K562 (cell line): ENCODE results near the gene THADA. TPM values are rescaled to one million over a fixed set of nuclear protein-coding genes. Genes with fewer than 3 reads are reported as not detected.

Experiments
- ATAC-seq: fragments of 200-7000 bp; cut with Tn5 transposase; 3 replicates; pipeline ENCODE4 v1.9.1; 2020; ENCODE audit warnings: moderate library complexity
- BruUV-seq: library from RNA; stranded (reverse); fragments of 400-500 nt; replicated peaks from 2 replicates; lab custom pipeline; 2021; lab: Mats Ljungman, UMichigan
- CTCF ChIA-PET: fragments of 300-600 bp; formaldehyde crosslinking; extraction: SDS; loops from one replicate; lab custom pipeline; 2021; ENCODE audit warnings: low intra/inter-chr PET ratio; lab: Yijun Ruan, JAX
- POLR2A ChIA-PET: fragments of 300-600, 350-650 bp; sonication (Branson Sonifier 250); formaldehyde crosslinking; extraction: SDS; loops from one replicate; lab custom pipeline; 2021; ENCODE audit warnings: antibody characterized with exemption, inconsistent platforms; lab: Yijun Ruan, JAX
- DNase-seq, 4 experiments: peaks; one replicate each; pipeline versions ENCODE4 v3.0.0 to v3.0.0-alpha.2; 2011 to 2018; ENCODE audit warnings: low spot score in 3 of 4, mixed read lengths in 3 of 4; ENCODE audit errors: extremely low read depth in 1 of 4
- FAIRE-seq: peaks from 2 replicates; lab custom pipeline; 2011; peaks lifted over from hg19 to GRCh38; lab: Jason Lieb, UNC
- H2AFZ ChIP-seq: 2 replicates; pipeline ENCODE4 v1.6.0; 2011; ENCODE audit warnings: low read depth, low read length, control low read depth, inconsistent platforms
- H3K27ac ChIP-seq: fragments of 200-600 bp; 3 replicates; pipeline ENCODE4 v1.8.0; 2011; ENCODE audit warnings: low read depth, mild to moderate bottlenecking, control low read depth, inconsistent platforms, low read length, moderate library complexity, mixed read lengths; ENCODE audit errors: extremely low read depth
- H3K27me3 ChIP-seq, 2 experiments: fragments of 300-600 bp in 1 of 2; 2 replicates in 1 of 2; 3 replicates in 1 of 2; pipeline versions ENCODE4 v1.6.0 to v1.8.0; 2011; ENCODE audit warnings: inconsistent platforms in 2 of 2, low read length in 2 of 2, mild to moderate bottlenecking in 1 of 2, mixed read lengths in 1 of 2, moderate library complexity in 1 of 2; ENCODE audit not compliant: control insufficient read depth in 2 of 2, insufficient read depth in 2 of 2
- H3K36me3 ChIP-seq: fragments of 300-600 bp; 3 replicates; pipeline ENCODE4 v1.8.0; 2011; ENCODE audit warnings: mild to moderate bottlenecking, low read length, inconsistent platforms; ENCODE audit not compliant: control insufficient read depth, insufficient read depth
- H3K4me1 ChIP-seq, 2 experiments: fragments of 200-600 bp in 1 of 2; replicated peaks in 1 of 2; 2 replicates in 1 of 2; 3 replicates in 1 of 2; pipeline versions ENCODE4 v1.5.1 to v1.8.0; 2011; ENCODE audit warnings: inconsistent platforms in 2 of 2, low read length in 2 of 2, mild to moderate bottlenecking in 1 of 2, mixed read lengths in 1 of 2, moderate library complexity in 1 of 2; ENCODE audit not compliant: control insufficient read depth in 2 of 2, insufficient read depth in 2 of 2
- H3K4me2 ChIP-seq: 2 replicates; pipeline ENCODE4 v1.6.1; 2011; ENCODE audit warnings: low read length, control low read depth, inconsistent platforms, mixed read lengths; ENCODE audit not compliant: insufficient read depth
- H3K4me3 ChIP-seq: fragments of 200-600 bp; sonication (generic), shearing (Covaris generic); 2 replicates; pipeline ENCODE4 v1.5.1; 2016; ENCODE audit warnings: control low read depth, inconsistent platforms
- H3K79me2 ChIP-seq: fragments of 200-600 bp; 3 replicates; pipeline ENCODE4 v1.8.0; 2011; ENCODE audit warnings: low read length, inconsistent platforms; ENCODE audit not compliant: control insufficient read depth, insufficient read depth
- H3K9ac ChIP-seq, 2 experiments: 2 replicates each; pipeline versions ENCODE4 v1.6.0 to v1.6.1; 2011; ENCODE audit warnings: low read depth in 2 of 2, low read length in 2 of 2, control low read depth in 1 of 2, inconsistent platforms in 1 of 2, mild to moderate bottlenecking in 1 of 2, mixed read lengths in 1 of 2; ENCODE audit not compliant: insufficient read depth in 1 of 2
- H3K9me1 ChIP-seq: one replicate; pipeline ENCODE4 v1.6.0; 2011; ENCODE audit warnings: inconsistent platforms, mild to moderate bottlenecking, low read length, moderate library complexity; ENCODE audit not compliant: control insufficient read depth, insufficient read depth
- H3K9me3 ChIP-seq: replicated peaks from 2 replicates; pipeline ENCODE4 v1.5.1; 2011; ENCODE audit warnings: low read depth, low read length, inconsistent platforms; ENCODE audit not compliant: control insufficient read depth, insufficient read depth
- H4K20me1 ChIP-seq: replicated peaks from 2 replicates; pipeline ENCODE4 v1.6.1; 2011; ENCODE audit warnings: low read length, inconsistent platforms, mixed read lengths; ENCODE audit not compliant: control insufficient read depth, insufficient read depth
- ATF1 ChIP-seq, 2 experiments: fragments of 450-650 bp in 1 of 2; IDR thresholded peaks; 2 replicates each; pipeline ENCODE4 v1.6.1; 2016; ENCODE audit warnings: missing compliant biosample characterization in 1 of 2, missing genetic modification characterization in 1 of 2
- CBX2 ChIP-seq: fragments of 200-600 bp; sonication (generic); IDR thresholded peaks from one replicate; pipeline ENCODE4 v1.6.1; 2012; ENCODE audit warnings: mild to moderate bottlenecking, low read length, inconsistent platforms; ENCODE audit not compliant: insufficient read depth, poor library complexity, severe bottlenecking
- CEBPG ChIP-seq, 3 experiments: fragments of 200-800 bp in 1 of 3; sonication (Bioruptor generic) in 1 of 3; sonication (generic) in 1 of 3; formaldehyde crosslinking in 1 of 3; IDR thresholded peaks in 2 of 3; conservative IDR thresholded peaks in 1 of 3; 2 replicates each; pipeline versions ENCODE4 v1.6.1 to v1.8.0; 2016 to 2022; ENCODE audit warnings: missing compliant biosample characterization in 2 of 3, missing genetic modification characterization in 2 of 3, mild to moderate bottlenecking in 1 of 3, missing genetic modification reagents in 1 of 3
- CTBP1 ChIP-seq: fragments of 450-650 bp; IDR thresholded peaks from 2 replicates; pipeline ENCODE4 v1.6.1; 2016; ENCODE audit warnings: borderline replicate concordance
- EGR1 ChIP-seq: fragments of 450-650 bp; conservative IDR thresholded peaks from 2 replicates; pipeline ENCODE4 v1.6.1; 2017; ENCODE audit warnings: mild to moderate bottlenecking
- ILK ChIP-seq: fragments of 450-650 bp; IDR thresholded peaks from 2 replicates; pipeline ENCODE4 v1.6.1; 2016; ENCODE audit warnings: missing genetic modification characterization, low read depth, mild to moderate bottlenecking, missing compliant biosample characterization, moderate library complexity, borderline replicate concordance
- NFXL1 ChIP-seq: fragments of 450-650 bp; formaldehyde crosslinking; IDR thresholded peaks from 2 replicates; pipeline ENCODE4 v1.4.0; 2021; ENCODE audit warnings: mild to moderate bottlenecking
- RNF2 ChIP-seq: sonication (generic); IDR thresholded peaks from 2 replicates; pipeline ENCODE4 v1.6.1; 2016
- SIX5 ChIP-seq, 2 experiments: IDR thresholded peaks; 2 replicates each; pipeline ENCODE4 v1.6.1; 2011; ENCODE audit warnings: low read length in 2 of 2, borderline replicate concordance in 1 of 2, low read depth in 1 of 2, mild to moderate bottlenecking in 1 of 2, moderate library complexity in 1 of 2; ENCODE audit not compliant: insufficient read depth in 1 of 2
- TAF15 ChIP-seq: fragments of 200-400 bp; formaldehyde crosslinking; IDR thresholded peaks from 2 replicates; pipeline ENCODE4 v1.6.1; 2017; ENCODE audit warnings: mild to moderate bottlenecking, low read depth, low read length, moderate library complexity
- ZC3H11A ChIP-seq: IDR thresholded peaks from 2 replicates; pipeline ENCODE4 v1.6.1; 2012; ENCODE audit warnings: low read depth, low read length, improper control_type of control experiment
- ZNF75A ChIP-seq: fragments of 450-650 bp; formaldehyde crosslinking; IDR thresholded peaks from 2 replicates; pipeline ENCODE4 v1.4.0; 2020; ENCODE audit warnings: mild to moderate bottlenecking
- WGBS: fragments of 100-300 bp; shearing (Covaris generic); methylation state at CpG from one replicate; pipeline ENCODE4 v1.1.6; 2016; ENCODE audit warnings: low coverage, mixed read lengths; ENCODE audit not compliant: insufficient coverage; ENCODE audit errors: missing lambda C conversion rate; 5-methylcytosine and 5-hydroxymethylcytosine counted together
- in situ Hi-C: fragments of 300-500 bp; cut with MboI; formaldehyde crosslinking; loops from 4 replicates; pipeline ENCODE4 v1.15.0; 2018; ENCODE audit warnings: inconsistent platforms, mixed read lengths
- intact Hi-C: fragments of 100-400 bp; cut with micrococcal nuclease; formaldehyde crosslinking; loops from 2 replicates; pipeline ENCODE4 v1.14.2; 2022
- polyA plus RNA-seq, 8 experiments: library from polyadenylated mRNA; depleted of rRNA in 4 of 8; stranded (reverse) in 5 of 8; unstranded in 3 of 8; fragments of >200 nt; fragmentation: Nextera tagmentation in 2 of 8; fragmentation: Illumina TruSeq in 1 of 8; extraction: Ambion mirVana in 2 of 8; extraction: Trizol in 1 of 8; gene quantifications; 2 replicates each; pipeline versions ENCODE4 v1.2.1 to v1.2.3, GENCODE V29; 2011 to 2014; ENCODE audit warnings: inconsistent platforms in 1 of 8, missing spikeins in 1 of 8
- total RNA-seq, 7 experiments: library from RNA; depleted of rRNA in 6 of 7; stranded (reverse); fragments of >200 nt in 6 of 7; fragmentation: Illumina TruSeq in 2 of 7; extraction: Trizol in 2 of 7; gene quantifications; 2 replicates each; pipeline versions ENCODE4 v1.2.1 to v1.2.3, GENCODE V29; 2011 to 2021; ENCODE audit warnings: low replicate concordance in 1 of 7
- TF ChIP-seq, protein P1 (sequence below): fragments of 250-450 bp; sonication (Bioruptor Pico); IDR thresholded peaks from 2 replicates; pipeline ENCODE4 v1.5.0; 2021; ENCODE audit warnings: mild to moderate bottlenecking, moderate library complexity
- TF ChIP-seq, protein P2 (sequence below): fragments of 250-450 bp; sonication (Bioruptor Pico); IDR thresholded peaks from 2 replicates; pipeline ENCODE4 v1.4.0; 2020; ENCODE audit warnings: mild to moderate bottlenecking, moderate library complexity, borderline replicate concordance
- TF ChIP-seq, protein P3 (sequence below): fragments of 250-450 bp; sonication (Bioruptor Pico); IDR thresholded peaks from 2 replicates; pipeline ENCODE4 v1.5.0; 2021

THADA gene
- total and polyA plus RNA-seq, 9 of the 15 experiments (the other 6 are each of a cell fraction or from before 2014, with no cell fraction given): 17.8 to 34.7 (median 31.9) TPM

GRCh38 chr2:43423941-43424261 lies 171.9 kb downstream of the THADA start (continued):
- TF ChIP-seq CBX2: no peak
- TF ChIP-seq, all 486 proteins: peak for 0

GRCh38 chr2:43421194-43421593 lies 174.6 kb downstream of the THADA start:
- intact Hi-C loops (no loop called here), in situ Hi-C loops (no loop called here)
- Histone ChIP-seq H3K4me1 (peaks cover 7 to 35% of the 10 kb centered on the region in 2 experiments; a peak in 3 of 5 replicates), H2AFZ (no peak overlapping the region), H3K27me3 (no peaks in the 10 kb centered on the region), H3K79me2 (no peaks in the 10 kb centered on the region), H3K9me1 (no peaks in the 10 kb centered on the region), H3K36me3 (no peaks in the 10 kb centered on the region), H3K4me2 (no peak overlapping the region), H3K27ac (no peak overlapping the region), H3K9ac (no peak overlapping the region), H3K4me3 (no peak overlapping the region), H4K20me1 (no peaks in the 10 kb centered on the region), H3K9me3 (no peaks in the 10 kb centered on the region)
- WGBS: 100% methylated on average over 1 of the region's 1 CpG
- ChIA-PET POLR2A (interaction anchor here (1.2 kb wide), 1 partner anchor 16 kb away, joined by 5 read pairs; no protein-coding TSS in a partner anchor), CTCF (no interaction called here)
- BruUV-seq: no TSS peak
- FAIRE-seq (no peak), DNase-seq (no peak), ATAC-seq (no peak)
- TF ChIP-seq EGR1 (no peak), ATF1 (CRISPR knock-in tag; IDR thresholded peaks at IDR 0.05) (no peak), ATF1 (tag; IDR thresholded peaks at IDR 0.05) (no peak), TAF15 (no peak), ZC3H11A (no peak), ZNF75A (no peak), CTBP1 (no peak), NFXL1 (CRISPR knock-in tag) (no peak), ILK (tag) (no peak), SIX5 (IDR thresholded peaks at IDR 0.05; ENCODE audit: borderline replicate concordance in 1 of 2, insufficient read depth in 1 of 2, low read depth in 1 of 2, low read length in 2 of 2) (no peak), RNF2 (no peak), CEBPG (CRISPR knock-in tag; IDR thresholded peaks at IDR 0.05) (no peak), CEBPG (tag; conservative IDR thresholded peaks at IDR 0.05 in 1 of 2, IDR thresholded peaks at IDR 0.05 in 1 of 2) (no peak)
- TF ChIP-seq, protein P1, sequence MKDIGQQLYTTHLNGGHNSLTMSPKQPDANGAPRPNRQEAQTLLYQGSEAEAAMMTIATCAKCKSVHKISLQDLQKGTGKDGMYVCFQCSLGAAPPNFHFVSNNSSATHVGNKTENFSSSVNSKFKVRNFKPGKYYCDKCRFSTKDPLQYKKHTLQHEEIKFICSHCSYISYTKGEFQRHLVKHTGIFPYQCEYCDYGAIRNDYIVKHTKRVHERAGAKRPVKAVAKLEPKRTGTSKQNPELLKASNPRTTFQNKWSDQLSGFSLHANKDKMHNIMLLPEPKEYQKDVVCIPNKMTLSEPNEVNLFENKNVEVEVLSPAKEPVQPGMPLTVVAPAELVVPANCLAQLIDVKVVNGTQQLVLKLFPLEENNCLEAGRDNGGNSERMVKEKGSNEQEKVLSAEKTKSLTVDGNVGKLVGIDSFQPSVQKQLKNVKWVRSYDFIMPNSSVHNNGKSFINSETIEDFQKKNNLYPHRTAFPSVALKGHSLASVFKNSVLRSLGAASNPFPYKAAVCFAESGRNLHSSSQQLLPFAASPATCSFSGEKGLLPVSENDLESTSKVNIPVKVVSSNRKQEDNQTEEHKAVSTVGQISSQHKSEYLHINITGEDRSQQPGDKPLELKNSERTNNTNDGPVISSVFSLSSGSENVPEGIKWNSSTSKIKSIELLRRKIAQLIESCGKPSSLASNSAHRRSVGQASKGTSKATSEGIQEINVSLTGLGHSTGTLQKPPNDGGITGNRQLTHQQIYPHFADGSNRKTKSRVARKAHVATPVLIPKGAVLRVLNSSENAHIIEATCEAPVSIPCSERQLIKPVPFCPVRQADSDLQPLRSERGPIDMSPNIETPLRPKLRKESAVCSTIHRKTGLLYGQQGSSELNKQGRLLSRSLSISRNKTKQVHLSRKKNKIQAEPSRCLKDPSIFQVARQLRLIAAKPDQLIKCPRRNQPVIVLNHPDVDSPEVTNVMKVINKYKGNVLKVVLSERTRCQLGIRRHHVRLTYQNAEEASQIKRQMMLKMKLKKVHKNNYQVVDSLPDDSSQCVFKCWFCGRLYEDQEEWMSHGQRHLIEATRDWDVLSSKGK: no peak
- TF ChIP-seq, protein P2, sequence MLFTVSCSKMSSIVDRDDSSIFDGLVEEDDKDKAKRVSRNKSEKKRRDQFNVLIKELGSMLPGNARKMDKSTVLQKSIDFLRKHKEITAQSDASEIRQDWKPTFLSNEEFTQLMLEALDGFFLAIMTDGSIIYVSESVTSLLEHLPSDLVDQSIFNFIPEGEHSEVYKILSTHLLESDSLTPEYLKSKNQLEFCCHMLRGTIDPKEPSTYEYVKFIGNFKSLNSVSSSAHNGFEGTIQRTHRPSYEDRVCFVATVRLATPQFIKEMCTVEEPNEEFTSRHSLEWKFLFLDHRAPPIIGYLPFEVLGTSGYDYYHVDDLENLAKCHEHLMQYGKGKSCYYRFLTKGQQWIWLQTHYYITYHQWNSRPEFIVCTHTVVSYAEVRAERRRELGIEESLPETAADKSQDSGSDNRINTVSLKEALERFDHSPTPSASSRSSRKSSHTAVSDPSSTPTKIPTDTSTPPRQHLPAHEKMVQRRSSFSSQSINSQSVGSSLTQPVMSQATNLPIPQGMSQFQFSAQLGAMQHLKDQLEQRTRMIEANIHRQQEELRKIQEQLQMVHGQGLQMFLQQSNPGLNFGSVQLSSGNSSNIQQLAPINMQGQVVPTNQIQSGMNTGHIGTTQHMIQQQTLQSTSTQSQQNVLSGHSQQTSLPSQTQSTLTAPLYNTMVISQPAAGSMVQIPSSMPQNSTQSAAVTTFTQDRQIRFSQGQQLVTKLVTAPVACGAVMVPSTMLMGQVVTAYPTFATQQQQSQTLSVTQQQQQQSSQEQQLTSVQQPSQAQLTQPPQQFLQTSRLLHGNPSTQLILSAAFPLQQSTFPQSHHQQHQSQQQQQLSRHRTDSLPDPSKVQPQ: no peak
- TF ChIP-seq, protein P3, sequence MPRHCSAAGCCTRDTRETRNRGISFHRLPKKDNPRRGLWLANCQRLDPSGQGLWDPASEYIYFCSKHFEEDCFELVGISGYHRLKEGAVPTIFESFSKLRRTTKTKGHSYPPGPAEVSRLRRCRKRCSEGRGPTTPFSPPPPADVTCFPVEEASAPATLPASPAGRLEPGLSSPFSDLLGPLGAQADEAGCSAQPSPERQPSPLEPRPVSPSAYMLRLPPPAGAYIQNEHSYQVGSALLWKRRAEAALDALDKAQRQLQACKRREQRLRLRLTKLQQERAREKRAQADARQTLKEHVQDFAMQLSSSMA (CRISPR knock-in tag): no peak
